HFFc6 (cell line): ENCODE data around the gene C11orf97. TPM values are rescaled to one million over a fixed set of nuclear protein-coding genes. Genes with fewer than 3 reads are reported as not detected.
A peak's percentile ranks its signal among the peaks of the same experiment; 100 is the strongest.

Source experiments
- DNase-seq: peaks from one replicate; pipeline ENCODE4 v3.0.0-alpha.2; 2018
- H3K27ac Mint-ChIP-seq: 2 replicates; pipeline ENCODE4 v1.8.0; 2020; ENCODE audit warnings: mild to moderate bottlenecking, mixed read lengths
- H3K27me3 Mint-ChIP-seq: 2 replicates; pipeline ENCODE4 v1.8.0; 2021; ENCODE audit warnings: mild to moderate bottlenecking, moderate library complexity, mixed read lengths; ENCODE audit not compliant: insufficient read depth
- H3K36me3 Mint-ChIP-seq: 2 replicates; pipeline ENCODE4 v1.8.0; 2021; ENCODE audit warnings: low read depth, mixed read lengths
- H3K4me1 Mint-ChIP-seq: 2 replicates; pipeline ENCODE4 v1.8.0; 2020; ENCODE audit warnings: low read depth, mixed read lengths
- H3K4me3 Mint-ChIP-seq: 2 replicates; pipeline ENCODE4 v1.8.0; 2020; ENCODE audit warnings: mild to moderate bottlenecking, moderate library complexity, mixed read lengths
- H3K9me3 Mint-ChIP-seq: 2 replicates; pipeline ENCODE4 v1.8.0; 2020; ENCODE audit warnings: mild to moderate bottlenecking, mixed read lengths
- total RNA-seq, 6 experiments: library from RNA; stranded (reverse); fragmentation: NEBNext Ultra II Directional; extraction: Animal tissue kit (Norgen Biotek cat#: 25700); gene quantifications; 2 replicates in 1 of 6; 3 replicates in 5 of 6; pipeline ENCODE4 v1.2.3, GENCODE V29; 2021
- TF ChIP-seq, protein P1 (sequence below): fragments of 200-600 bp; sonication (generic); IDR thresholded peaks from 2 replicates; pipeline ENCODE4 v1.5.0; 2021; ENCODE audit warnings: antibody characterized with exemption, mild to moderate bottlenecking

The C11orf97 gene
- total RNA-seq, 6 experiments from 2014 or later = not detected

GRCh38 chr11:94545264-94546161, 33.3 kb downstream of the C11orf97 start:
- TF ChIP-seq, protein P1, sequence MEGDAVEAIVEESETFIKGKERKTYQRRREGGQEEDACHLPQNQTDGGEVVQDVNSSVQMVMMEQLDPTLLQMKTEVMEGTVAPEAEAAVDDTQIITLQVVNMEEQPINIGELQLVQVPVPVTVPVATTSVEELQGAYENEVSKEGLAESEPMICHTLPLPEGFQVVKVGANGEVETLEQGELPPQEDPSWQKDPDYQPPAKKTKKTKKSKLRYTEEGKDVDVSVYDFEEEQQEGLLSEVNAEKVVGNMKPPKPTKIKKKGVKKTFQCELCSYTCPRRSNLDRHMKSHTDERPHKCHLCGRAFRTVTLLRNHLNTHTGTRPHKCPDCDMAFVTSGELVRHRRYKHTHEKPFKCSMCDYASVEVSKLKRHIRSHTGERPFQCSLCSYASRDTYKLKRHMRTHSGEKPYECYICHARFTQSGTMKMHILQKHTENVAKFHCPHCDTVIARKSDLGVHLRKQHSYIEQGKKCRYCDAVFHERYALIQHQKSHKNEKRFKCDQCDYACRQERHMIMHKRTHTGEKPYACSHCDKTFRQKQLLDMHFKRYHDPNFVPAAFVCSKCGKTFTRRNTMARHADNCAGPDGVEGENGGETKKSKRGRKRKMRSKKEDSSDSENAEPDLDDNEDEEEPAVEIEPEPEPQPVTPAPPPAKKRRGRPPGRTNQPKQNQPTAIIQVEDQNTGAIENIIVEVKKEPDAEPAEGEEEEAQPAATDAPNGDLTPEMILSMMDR = no peak

GRCh38 chr11:94546162-94546470, 33.9 kb downstream of the C11orf97 start:
- H3K27ac Mint-ChIP-seq = no peak overlapping the region; the same call in 1 of the 2 replicates
- peaks cover 35% of the 10 kb centered on the region for H3K4me1 Mint-ChIP-seq
- H3K36me3 Mint-ChIP-seq = peaks cover 6% of the 10 kb centered on the region; the same call in 1 of the 2 replicates
- TF ChIP-seq, protein P1 = no peak
- H3K27me3 Mint-ChIP-seq = peaks cover under 1% of the 10 kb centered on the region; the same call in 1 of the 2 replicates
- no peaks in the 10 kb centered on the region for H3K9me3 Mint-ChIP-seq
- no peak for DNase-seq
- H3K4me3 Mint-ChIP-seq = peak overlapping the region; percentile 69; the same call in 1 of the 2 replicates

More at GRCh38 chr11:94545264-94546161, 33.3 kb downstream of the C11orf97 start:
- DNase-seq = no peak
- peak overlapping the region; percentile 71 for H3K4me3 Mint-ChIP-seq
- peak overlapping the region; percentile 42; the same call in 1 of the 2 replicates for H3K27ac Mint-ChIP-seq
- H3K4me1 Mint-ChIP-seq = peaks cover 35% of the 10 kb centered on the region
- peaks cover 4% of the 10 kb centered on the region; the same call in 1 of the 2 replicates for H3K27me3 Mint-ChIP-seq
- H3K9me3 Mint-ChIP-seq = no peaks in the 10 kb centered on the region
- H3K36me3 Mint-ChIP-seq = peaks cover 6% of the 10 kb centered on the region; the same call in 1 of the 2 replicates

DNA sequence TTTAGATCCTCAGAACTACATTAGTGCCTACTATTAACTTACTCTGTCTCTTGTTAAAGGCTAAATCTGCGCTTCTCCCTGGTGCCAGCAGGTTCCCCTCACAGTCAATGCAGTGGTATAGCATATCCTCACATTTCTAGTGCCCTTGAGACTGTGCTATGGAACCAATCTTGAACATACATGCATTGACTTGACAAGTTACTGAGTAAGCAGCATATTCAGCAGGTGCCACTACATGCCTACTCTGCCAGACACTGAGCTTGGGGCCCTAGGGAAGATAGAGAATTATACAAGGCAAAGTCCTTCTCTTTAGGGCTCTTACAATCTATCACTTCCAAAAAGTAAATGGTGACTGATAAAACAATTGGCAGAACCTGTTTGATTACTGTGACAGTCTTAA, 34.6 kb downstream of the C11orf97 start:
- no peak for DNase-seq
- no peaks in the 10 kb centered on the region for H3K9me3 Mint-ChIP-seq
- H3K4me1 Mint-ChIP-seq = peaks cover 35% of the 10 kb centered on the region
- TF ChIP-seq, protein P1 = no peak; the same call in 1 of the 2 replicates
- H3K4me3 Mint-ChIP-seq = peak overlapping the region; percentile 61; the same call in 1 of the 2 replicates
- H3K27ac Mint-ChIP-seq = no peak overlapping the region
- peaks cover 6% of the 10 kb centered on the region; the same call in 1 of the 2 replicates for H3K36me3 Mint-ChIP-seq
- H3K27me3 Mint-ChIP-seq = no peaks in the 10 kb centered on the region; the same call in 1 of the 2 replicates

- no peak for DNase-seq
- Mint-ChIP-seq H3K36me3 (peaks cover 6% of the 10 kb centered on the region; the same call in 1 of the 2 replicates), H3K9me3 (no peaks in the 10 kb centered on the region), H3K27ac (no peak overlapping the region), H3K4me1 (peaks cover 24% of the 10 kb centered on the region), H3K27me3 (no peaks in the 10 kb centered on the region; the same call in 1 of the 2 replicates), H3K4me3 (no peak overlapping the region)
- TF ChIP-seq, protein P1 = no peak
These were observed 36.9 kb downstream of the C11orf97 start for GRCh38 chr11:94549146-94549545.

- TF ChIP-seq, protein P1 = no peak
- DNase-seq = no peak
- Mint-ChIP-seq H3K4me1 (peaks cover 23% of the 10 kb centered on the region), H3K27me3 (peaks cover 2% of the 10 kb centered on the region; the same call in 1 of the 2 replicates), H3K36me3 (peaks cover 5% of the 10 kb centered on the region; the same call in 1 of the 2 replicates), H3K27ac (no peak overlapping the region), H3K4me3 (no peak overlapping the region), H3K9me3 (no peaks in the 10 kb centered on the region)
These were observed 38.3 kb downstream of the C11orf97 start for GRCh38 chr11:94550513-94550912.
